GM21528 (cell line): ENCODE results near the gene RASGEF1C.

Experiments
- ATAC-seq: cut with Tn5 transposase; IDR thresholded peaks from one replicate; pipeline ENCODE4 v1.9.1; 2021; ENCODE audit warnings: mild to moderate bottlenecking, moderate library complexity; ENCODE audit not compliant: unreplicated experiment, low FRiP score

RASGEF1C gene

DNA sequence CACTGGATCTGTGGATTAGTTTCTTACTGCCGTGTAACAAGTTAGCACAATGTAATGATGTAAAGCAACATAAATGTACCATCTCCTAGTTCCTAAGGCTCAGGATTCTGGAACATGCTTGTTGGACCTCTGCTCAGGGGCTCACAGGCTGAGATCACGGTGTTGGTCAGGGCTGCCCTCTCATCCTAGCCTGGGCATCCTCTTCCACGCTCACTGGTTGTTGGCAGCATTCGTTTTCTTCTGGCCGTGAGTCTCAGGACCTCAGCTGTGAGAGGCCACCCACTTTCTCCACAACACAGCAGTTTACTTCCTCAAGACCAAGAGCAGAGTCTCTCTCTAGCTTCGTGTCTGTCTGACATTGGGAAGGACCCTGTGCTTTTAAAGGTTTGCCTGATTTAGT lies 17.3 kb downstream of the RASGEF1C start:
- no peak for ATAC-seq

DNA sequence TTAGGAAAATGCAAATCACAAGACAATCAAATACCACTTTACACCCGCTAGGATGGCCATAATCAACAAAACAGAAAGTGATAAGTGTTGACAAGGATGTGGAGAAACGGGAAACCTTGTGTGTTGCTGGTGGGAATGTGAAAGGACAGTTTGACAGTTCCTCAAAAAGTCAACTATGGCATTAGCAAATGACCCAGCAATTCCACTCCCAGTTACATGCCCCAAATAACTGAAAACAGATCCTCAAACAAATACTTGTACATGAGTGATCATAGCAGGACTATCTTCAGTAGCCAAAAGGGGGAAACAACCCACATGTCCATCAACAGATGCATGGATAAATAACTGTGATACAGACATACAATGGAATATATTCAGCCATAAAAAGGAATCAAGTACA lies 21.2 kb downstream of the RASGEF1C start:
- no peak for ATAC-seq

DNA sequence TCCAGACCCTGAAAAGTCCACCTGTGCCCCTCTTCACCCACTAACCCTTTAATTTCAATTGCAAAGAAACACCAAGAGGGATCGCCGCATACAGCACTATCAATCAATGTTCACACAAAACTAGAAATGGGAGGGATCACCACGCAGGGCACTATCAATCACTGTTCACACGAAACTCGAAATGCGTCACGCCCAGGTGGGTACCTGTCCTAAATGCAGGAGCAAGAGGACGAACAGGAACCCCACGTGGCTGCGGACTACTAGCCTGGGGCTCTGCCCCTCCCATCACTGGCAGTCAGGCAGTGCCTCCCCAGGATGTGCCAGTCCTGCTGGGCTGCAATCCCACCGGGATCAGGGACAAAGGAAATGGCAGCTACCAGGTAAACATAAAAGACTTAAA lies 28.2 kb downstream of the RASGEF1C start:
- no peak for ATAC-seq

DNA sequence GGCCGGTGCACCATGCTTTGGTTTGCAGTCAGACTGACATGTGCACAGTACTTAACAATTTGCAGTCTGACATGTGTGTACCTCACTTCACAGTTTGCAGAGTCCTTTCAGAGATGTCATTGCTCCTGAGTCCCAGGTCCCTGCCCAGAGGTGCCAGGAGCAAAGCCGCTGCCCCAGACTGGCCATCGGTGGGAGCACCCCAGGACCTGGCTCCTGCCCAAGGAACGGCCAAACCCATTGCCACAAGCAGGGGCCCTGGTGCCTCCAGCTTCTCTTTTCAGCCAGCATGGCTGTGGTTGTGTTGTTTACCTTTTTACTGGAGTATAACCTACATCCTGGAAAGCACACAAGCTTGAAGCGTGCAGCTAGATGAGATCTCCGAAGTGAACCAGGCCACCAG lies 28.6 kb downstream of the RASGEF1C start:
- ATAC-seq, result no peak

DNA sequence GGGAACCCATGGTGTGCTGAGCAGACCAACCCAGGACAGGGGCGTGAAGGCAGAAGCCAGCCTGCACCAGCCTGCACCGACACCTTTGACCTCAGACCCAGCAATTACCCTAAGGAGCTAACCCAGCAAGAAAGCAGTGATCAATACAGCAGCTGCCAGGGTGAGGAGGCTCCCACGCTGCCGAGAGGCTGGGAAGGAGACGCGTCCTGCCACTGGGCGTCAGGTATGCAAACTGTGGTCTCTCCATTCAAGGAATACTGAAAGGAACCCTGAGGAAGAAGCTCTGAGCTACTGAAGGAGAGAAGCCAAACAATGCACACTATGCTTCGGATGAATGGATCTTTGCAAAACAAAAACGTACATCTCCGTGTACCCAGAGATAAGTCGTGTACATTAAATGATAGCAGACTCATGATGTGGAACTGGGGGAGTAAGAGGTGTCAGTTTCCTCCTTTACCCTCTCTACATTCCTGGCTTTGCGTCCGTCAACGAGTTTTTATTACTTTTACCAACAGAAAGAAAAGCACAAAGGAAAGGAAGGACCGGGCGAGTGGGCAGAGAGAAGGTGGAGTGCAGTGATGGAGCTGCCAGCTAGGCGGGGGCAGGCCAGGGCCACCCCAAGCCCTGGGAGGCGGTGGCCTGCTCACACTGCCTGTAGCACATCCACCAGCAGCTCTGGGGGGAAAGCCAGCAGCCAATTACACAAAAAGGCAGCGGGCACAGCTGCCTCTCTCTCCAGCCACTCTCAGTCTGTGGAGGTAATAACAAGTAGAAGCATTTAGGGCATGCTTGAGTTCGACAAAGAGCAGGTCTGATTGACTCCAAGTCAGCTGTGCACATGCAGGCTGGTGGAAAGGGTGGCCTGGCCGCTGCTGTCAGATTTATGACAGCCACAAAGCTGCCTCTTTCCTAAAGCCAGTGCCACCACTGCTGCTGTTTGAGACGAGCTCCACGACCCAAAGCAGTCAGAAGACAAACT lies 29.3 kb downstream of the RASGEF1C start:
- ATAC-seq, result no peak

DNA sequence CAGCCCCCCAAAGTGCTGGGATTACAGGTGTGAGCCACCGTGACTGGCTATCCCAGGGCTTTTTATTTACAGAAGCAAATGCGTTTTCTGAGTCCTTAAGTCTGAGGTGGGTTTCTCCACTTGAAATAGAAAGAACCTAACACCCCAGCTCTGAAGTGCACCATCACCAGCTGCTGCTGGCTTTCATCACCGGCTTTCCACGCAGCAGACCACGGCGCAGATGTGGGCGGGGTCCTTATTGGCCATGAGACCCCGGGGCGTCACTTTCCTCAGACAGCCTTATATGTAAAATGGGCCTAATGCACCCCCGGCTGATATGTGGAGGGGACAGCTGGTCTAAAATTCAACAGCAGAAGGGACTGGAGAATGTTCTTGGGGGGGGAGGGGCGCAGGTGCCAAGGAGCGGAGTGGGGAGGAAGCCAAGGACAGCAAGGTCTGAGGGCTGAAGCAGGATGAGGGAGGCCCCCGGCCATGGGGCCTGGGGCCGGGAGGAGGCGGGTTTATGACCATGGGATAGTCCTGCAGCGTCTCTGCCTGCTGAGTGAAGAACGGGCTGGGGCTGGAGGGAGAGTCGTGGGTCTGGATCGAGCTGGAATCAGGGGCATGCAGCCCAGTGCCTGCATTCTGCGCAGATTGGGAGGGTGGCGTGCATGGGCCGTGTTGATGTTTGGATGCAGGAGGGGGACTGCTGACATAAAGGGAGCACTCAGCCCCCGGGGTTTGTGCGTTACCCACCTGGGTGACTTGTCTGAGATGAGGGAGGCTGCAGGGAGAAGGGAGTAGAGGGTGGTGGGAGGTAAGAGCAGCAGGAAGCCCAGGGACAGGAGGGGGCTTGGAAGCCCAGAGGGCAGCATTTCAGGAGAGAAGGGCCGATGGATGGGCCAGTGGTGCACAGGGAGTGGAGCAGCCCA lies 30.2 kb downstream of the RASGEF1C start:
- no peak for ATAC-seq

DNA sequence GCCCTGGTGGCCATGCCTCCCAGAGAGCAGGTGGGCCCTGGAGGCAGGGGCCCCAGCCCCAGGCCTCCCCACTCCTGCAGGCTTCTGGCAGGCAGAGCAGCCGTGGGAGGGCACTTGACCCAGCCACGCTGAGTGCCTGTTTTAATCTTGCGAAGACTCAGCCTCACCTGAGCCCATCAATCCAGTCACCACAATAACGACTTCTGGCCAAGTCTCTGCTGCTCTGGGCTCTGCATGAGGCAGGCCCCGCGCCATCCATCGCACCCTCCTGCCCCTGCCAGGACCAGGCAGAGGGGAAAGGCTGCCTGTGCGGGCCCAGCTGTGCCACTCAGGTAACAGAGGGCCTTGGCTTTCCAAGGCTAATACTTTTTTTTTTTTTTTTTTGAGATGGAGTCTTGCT lies 32.8 kb downstream of the RASGEF1C start:
- ATAC-seq, result no peak

DNA sequence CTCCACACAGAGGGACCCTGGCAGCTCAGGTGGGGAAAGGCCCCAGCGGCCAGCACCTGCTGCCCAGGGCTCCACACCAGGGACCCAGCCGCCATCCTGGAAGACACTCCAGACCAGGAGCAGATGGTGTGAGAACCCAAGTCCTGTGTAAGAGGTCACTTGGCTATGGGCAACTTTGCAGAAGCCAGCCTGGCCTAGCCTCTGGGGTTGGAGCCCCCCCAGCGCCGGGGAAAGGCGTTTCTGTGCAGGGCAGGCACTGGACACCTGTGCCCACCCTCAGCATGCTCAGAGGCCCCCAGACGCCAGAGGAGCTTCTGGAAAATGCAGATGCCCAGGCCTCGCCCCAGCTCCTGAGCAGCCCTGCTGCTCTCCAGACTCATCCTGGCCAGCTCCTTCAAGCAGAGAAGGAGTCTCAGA lies 34.0 kb downstream of the RASGEF1C start:
- ATAC-seq, result no peak

DNA sequence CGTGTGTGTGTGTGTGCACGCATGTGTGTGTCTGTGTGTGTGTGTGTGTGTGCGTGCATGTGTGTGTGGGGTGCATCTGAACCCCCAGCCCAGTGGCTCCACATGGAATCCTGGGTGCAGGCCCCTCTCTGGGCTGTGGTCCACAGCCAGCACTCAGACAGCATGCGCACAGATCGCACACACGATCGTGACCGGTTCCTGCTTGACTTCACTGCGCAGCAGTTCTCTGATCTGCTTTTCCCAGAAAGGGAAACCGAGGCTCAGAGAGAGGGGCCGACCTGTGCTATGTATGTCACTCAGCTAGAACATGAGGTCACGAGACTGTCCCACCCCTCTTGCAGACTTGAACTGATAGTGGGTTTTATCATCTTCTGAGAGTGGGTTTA lies 34.4 kb downstream of the RASGEF1C start:
- no peak for ATAC-seq

DNA sequence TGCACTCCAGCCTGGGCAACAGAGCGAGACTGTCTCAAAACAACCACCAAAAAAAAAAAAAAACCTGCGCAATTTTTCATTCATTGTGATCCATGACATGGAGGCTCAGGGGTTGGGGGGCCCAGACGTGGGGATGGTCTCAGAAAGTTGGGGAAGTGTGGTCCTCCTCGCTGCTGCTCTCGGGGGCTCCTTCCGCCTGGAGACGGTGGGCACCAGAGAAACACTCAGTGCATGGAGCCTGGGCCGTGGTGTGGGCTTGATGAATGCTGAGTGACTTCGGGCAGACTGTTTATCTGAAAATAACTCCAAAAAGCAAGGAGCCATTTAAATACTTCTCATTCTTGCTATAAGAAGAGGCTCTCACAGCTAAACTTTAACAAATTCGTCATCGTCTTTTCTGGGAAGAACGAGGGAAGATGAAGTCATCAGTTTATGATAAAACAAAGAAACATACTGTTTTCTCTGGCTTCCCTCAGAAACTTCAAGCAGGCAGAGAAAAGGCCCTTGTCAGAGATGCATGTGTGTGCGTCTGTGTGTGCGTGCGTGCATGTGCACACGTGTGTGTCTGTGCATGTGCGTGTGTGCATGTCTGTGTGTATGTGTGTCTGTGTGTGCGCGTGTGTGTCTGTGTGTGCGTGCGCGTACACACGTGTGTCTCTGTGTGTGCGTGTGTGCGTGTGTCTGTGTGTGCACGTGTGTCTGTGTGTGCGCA lies 35.0 kb downstream of the RASGEF1C start:
- no peak for ATAC-seq

DNA sequence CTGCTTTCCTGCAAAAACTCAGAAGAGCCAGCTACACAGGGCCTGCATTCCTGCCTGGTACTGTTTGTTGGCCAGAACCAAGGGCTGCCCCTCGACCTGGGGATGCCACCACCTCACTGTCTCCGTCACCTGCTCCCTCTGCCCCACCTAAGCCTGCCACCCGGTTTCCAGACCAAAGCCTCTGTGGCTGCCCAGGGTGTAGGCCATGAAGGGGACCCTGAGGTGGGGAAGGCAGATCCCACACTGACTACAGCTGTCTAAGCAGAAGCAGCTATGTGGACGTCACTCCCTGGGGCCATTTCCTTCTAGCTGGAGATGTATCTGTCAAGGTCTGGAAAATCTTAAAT lies 35.8 kb downstream of the RASGEF1C start:
- ATAC-seq, result no peak

DNA sequence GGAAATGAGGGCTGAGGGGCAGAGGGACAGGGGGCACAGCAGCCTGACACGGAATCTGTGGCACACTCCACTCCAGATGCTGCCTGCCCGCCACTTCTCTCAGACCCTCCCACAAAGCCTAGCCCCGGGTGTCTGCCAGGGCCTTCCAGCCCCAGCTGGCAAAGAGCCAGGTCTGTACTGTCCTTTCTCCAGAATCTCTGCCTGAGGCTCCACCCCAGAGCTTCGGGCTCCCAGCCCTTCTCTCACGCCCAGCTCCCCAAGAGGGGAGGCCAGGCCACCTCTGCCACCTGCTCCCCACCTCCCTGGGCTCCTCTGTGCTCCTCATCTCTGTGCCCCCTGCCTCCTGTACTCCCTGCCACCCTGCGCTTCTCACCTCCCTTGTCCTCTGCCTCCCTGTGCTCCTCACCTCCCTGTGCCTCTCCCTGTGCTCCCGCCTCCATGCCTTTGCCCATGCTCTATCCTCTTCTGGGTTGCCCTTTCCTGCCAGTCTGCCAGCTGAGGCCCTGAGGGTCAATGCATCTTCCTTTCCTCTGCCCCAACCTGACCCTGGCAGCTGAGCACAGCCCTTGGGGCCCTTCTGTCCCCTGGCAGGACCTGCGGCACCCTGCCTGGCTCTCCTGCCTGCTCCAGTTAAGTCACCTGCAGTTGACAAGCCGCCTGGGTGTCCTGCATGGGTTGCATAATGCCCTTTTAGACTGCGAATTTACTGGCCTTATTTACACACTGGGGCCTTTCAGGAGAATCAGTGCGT lies 36.4 kb downstream of the RASGEF1C start:
- ATAC-seq, result no peak

DNA sequence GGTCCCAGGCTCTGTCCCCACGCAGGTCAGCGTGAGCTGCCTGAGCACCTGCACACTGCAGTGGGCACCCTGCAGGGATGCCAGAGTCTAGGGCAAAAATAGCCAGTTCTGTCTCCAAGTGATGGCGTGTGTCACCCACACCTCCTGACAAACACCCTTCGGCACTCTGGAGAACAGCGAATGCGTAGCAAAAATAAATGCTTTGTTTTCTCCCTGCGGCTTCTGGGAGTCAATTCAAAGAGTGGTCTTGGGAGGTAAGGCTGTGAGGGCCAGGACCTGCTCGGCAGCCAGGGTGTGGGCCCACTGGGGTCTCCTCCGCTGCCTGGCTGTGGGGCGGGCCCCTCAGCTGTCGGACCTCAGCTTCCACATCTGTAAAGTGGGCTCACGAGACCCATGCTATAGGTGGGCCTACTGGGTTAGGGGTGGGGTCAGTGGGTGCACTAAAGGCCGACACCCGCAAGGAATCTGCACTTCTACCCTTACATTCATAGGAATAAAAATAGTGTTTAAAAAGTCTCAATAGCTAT lies 37.4 kb downstream of the RASGEF1C start:
- no peak for ATAC-seq

DNA sequence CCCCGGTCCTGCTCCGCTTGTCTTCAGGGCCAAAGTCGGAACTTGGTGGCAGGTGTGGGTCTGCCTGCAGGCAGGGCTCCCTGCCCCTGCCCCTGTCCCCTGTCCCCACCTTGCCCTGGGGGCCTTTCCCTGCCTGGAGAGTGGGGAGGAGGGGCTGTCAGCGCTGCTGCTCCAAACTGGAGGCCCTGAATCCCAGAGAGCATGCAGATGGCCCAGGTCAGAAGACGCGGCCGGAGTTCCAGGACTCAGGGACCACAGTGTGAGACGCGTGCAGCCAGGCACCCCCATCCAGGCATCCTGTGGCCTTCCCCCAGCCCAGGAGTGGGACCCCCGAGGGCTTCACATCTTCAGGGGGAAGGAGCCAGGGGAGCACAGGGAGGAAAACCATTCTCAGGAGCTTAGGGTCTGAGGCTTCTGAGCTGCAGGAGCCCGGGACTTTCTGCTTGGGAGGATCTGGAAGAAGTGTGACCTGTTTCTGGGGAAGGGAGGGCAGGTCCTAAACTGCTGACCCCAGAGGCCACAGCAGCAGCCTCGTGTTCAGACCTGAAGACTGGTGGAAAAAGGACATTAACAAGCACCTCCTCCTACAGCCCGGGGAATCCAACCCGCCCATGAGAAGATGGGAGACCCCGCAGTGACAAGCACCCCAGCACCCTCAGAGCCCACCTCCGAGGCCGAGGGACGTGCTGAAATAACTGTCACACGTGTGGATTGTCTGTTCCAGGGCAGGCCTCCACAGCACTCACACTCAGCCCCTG lies 38.0 kb downstream of the RASGEF1C start:
- no peak for ATAC-seq

DNA sequence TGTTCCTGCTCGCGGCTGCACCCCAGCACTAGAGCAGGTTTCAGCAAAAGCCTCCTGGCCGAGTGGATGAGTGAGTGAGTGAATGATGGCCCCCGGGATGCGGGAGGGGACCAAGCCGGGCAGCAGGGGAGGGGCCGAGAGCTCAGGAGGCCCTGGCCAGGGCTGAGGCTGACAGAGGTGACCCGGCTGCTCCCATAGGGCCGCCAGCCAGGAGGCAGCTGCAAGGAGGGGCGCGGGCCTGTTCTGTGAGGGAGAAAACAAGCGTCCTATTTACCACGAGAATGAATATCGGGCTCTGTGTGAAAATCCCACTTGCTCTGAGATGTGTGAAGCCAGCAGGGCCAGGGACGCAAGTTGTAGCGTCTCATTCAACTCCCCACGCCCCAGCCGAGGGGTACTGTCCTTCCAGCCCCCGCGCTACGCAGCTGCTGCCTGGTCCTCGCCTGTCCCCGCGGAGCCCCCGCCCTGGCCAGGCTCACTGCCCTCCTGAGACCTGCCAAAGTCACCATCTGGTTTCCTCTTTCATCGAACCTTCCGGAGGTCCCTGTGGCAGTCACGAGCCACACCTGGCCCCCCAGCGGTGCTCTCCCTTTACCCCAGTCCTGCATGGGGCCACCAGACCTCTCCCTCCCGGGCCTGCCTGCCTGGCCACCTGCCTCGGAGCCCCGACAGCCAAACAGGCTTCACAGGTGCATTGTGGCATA lies 38.8 kb downstream of the RASGEF1C start:
- ATAC-seq, result no peak

DNA sequence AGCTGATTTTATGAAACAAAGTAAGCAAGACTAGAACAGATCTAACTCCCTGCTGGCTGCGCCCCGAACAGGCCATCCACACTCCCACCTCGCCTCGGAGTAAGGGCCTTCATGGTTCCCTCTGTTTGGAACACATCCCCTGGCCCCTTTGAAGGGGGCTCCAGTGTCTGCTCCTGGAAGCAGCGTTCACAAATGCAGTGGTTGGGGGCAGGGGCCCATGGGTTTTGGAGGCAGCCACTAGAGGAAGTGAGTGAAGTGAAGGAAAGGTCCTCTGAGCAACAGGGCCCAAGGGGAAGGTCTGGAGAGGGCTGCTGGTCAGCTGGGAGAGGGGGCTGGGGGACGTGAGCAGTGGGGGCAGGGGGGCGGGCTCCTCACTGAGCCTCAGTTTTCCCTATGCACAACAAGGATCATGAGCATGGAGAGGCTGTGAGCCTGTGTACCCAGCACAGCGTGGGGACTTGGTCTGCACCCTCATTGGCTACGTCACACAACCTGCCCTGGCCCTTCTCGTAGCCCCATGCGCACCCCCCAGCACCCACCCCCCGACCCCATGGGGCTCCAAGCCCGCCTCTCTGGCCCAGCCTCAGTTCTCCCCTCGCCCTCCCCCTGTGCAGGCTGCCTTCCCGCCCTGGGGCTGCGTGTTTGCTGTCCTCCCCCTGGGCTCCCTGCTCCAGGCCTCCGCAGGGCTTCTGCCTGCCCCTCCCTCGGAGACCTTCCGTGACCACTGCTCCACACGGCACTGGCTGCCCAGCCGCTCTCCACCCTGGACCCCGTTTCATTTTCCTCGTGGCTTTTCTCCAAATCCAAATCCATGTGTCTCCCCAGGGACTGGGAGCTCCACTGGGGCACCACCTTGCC lies 39.5 kb downstream of the RASGEF1C start:
- ATAC-seq, result no peak

DNA sequence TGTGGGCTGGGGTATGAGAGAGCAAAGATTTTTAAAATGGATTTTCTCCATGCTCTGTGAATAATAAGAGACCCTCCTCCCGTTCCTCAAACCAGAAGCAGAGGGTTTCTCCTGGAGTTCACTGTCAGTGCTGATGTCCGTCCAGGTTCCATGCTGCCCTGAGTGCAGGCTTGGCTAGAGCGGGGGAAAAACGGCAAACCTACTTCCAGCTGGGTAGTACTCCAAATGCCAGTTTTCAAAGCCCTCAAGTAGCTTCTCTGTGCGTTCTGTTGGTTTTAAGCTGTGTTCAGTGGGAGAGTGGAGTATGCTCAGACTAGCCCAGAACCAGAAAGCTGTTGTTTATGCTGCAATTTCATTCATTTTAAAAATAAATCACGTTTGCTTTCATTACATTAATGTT lies 40.3 kb downstream of the RASGEF1C start:
- no peak for ATAC-seq

DNA sequence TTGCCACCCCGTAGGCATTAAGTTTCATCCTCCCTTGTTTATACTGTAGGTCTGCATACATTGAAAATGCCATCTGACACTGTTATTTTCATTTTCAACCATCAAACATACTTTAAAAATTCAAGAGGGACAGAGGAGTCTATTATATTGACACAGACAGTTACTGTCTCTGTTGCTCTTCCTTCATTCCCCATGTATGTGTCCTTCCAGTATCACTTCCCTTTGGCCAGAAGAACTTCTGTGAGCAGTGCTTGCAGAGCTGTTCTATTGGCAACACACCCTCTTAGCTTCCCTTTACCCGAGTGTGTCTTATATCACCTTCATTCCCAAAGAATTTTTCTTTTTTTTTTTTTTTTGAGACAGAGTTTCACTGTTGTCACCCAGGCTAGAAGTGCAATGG lies 42.8 kb downstream of the RASGEF1C start:
- ATAC-seq, result no peak
